ENCODE results near the gene PCDH7.
A peak's percentile ranks its signal among the peaks of the same experiment; 100 is the strongest.

PCDH7 gene

GRCh38 chr4:30720021-30720660 is at the start of gene PCDH7:
Gene PCDH7, plus strand, starts transcription at chr4:30720369. Its CDS starts 1,054 bp downstream, at chr4:30721423.
- DNase-seq: peak in 1 of 2 donors; percentile 11

GRCh38 chr4:30671926-30672448 is 48.2 kb upstream of the PCDH7 start:
- DNase-seq: no peak

- no peak for DNase-seq
Measured at GRCh38 chr4:30696191-30696590, 24.0 kb upstream of the PCDH7 start.

- DNase-seq: no peak
Measured at GRCh38 chr4:30714408-30715031, 5.6 kb upstream of the PCDH7 start.

GRCh38 chr4:30716158-30716557 is 4.0 kb upstream of the PCDH7 start:
- peak in 1 of 2 donors; percentile 5 for DNase-seq

- no peak for DNase-seq
Measured at GRCh38 chr4:30716681-30717207, 3.4 kb upstream of the PCDH7 start.

- peak in 1 of 2 donors; percentile 2 for DNase-seq
Measured at GRCh38 chr4:30717208-30718020, 2.8 kb upstream of the PCDH7 start.

- no peak for DNase-seq
Measured at GRCh38 chr4:30718021-30718542, 2.1 kb upstream of the PCDH7 start.

- DNase-seq: no peak
Measured at GRCh38 chr4:30718641-30719453, 1.3 kb upstream of the PCDH7 start.

GRCh38 chr4:30719454-30720020 is 632 bp upstream of the PCDH7 start:
- DNase-seq: no peak

- no peak for DNase-seq
Measured at GRCh38 chr4:30720661-30721184, 554 bp downstream of the PCDH7 start.

- DNase-seq: no peak
Measured at GRCh38 chr4:30721185-30722091, 1.3 kb downstream of the PCDH7 start.

- DNase-seq: no peak
Measured at GRCh38 chr4:30722092-30722358, 1.9 kb downstream of the PCDH7 start.

- no peak for DNase-seq
Measured at GRCh38 chr4:30722359-30723200, 2.4 kb downstream of the PCDH7 start.

GRCh38 chr4:30723201-30723955 is 3.2 kb downstream of the PCDH7 start:
- DNase-seq: no peak

GRCh38 chr4:30724247-30724646 is 4.1 kb downstream of the PCDH7 start:
- DNase-seq: no peak

- no peak for DNase-seq
Measured at GRCh38 chr4:30725562-30725961, 5.4 kb downstream of the PCDH7 start.

GRCh38 chr4:30726090-30726675 is 6.0 kb downstream of the PCDH7 start:
- DNase-seq: no peak

GRCh38 chr4:30727409-30727808 is 7.2 kb downstream of the PCDH7 start:
- DNase-seq: no peak

All from bone marrow (tissue), 2 donors.